Measurements from ENCODE around the gene NTSR2. TPM values are rescaled to one million over a fixed set of nuclear protein-coding genes. Genes with fewer than 3 reads are reported as not detected.

Gene NTSR2
- polyA plus RNA-seq, 1 experiment, result not detected

DNA sequence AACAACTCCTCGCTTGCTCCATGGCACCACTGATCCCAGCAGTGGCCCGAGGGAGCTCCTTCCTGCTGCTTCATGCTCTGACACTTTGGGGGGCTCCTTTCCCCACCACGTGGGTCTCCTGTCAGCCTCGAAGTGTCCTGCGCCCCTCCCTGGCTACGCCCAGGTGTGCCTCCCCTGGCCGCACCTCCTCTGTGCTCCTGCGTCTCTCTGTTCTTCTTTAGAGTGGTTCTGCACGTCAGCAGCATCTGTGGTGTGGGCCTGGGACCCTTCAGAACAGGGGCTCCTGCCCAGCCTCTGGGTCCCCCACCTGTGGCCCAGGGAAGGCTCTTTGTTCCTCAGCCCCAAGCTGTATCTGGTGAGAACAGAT lies 26.7 kb upstream of the NTSR2 start:
- no peak for DNase-seq (ENCODE audit: low read depth, low spot score)
- Histone ChIP-seq H3K9me3 (ENCODE audit: control insufficient read depth, insufficient read depth, low read length) (no peaks in the 10 kb centered on the region), H3K27me3 (ENCODE audit: control insufficient read depth, insufficient read depth, low read length) (no peaks in the 10 kb centered on the region), H3K27ac (ENCODE audit: low read depth, low read length) (no peak overlapping the region), H3K4me3 (ENCODE audit: low read depth, low read length) (no peak overlapping the region)
- ChIA-PET CTCF (interaction anchor here (0.6 to 11.4 kb wide), 6 partner anchors 9 to 86 kb away, joined by 3 to 204 read pairs (median 6); no protein-coding TSS in a partner anchor), POLR2A (interaction anchor here (0.8 to 1.0 kb wide), 2 partner anchors 11 to 47 kb away, joined by 3 to 4 read pairs; no protein-coding TSS in a partner anchor)
- TF ChIP-seq, protein P1, sequence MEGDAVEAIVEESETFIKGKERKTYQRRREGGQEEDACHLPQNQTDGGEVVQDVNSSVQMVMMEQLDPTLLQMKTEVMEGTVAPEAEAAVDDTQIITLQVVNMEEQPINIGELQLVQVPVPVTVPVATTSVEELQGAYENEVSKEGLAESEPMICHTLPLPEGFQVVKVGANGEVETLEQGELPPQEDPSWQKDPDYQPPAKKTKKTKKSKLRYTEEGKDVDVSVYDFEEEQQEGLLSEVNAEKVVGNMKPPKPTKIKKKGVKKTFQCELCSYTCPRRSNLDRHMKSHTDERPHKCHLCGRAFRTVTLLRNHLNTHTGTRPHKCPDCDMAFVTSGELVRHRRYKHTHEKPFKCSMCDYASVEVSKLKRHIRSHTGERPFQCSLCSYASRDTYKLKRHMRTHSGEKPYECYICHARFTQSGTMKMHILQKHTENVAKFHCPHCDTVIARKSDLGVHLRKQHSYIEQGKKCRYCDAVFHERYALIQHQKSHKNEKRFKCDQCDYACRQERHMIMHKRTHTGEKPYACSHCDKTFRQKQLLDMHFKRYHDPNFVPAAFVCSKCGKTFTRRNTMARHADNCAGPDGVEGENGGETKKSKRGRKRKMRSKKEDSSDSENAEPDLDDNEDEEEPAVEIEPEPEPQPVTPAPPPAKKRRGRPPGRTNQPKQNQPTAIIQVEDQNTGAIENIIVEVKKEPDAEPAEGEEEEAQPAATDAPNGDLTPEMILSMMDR (IDR thresholded peaks at IDR 0.05; ENCODE audit: low read depth, low read length), result no peak

DNA sequence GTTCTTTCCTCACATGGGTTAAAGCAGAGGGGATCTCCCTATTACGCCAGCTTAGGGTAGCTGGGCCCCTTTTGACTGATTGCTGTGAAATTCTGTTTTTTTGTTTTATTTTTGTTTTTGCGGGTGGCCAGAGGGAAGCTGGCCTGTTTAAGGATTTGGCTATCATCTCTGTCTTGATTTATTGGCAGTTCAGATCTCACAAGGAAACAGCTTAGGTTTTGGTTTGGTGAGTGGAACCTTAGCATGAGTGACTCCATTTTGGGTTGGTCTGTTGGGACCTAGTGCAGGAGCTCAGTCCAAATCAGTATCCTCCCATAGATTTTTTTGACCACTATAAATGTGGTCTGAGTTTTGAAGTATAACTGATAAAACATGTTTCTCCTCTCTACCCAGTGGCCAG lies 25.6 kb upstream of the NTSR2 start:
- Histone ChIP-seq H3K9me3 (ENCODE audit: control insufficient read depth, insufficient read depth, low read length) (no peaks in the 10 kb centered on the region), H3K27me3 (ENCODE audit: control insufficient read depth, insufficient read depth, low read length) (no peaks in the 10 kb centered on the region), H3K4me3 (ENCODE audit: low read depth, low read length) (no peak overlapping the region), H3K27ac (ENCODE audit: low read depth, low read length) (no peak overlapping the region)
- TF ChIP-seq, protein P1 (IDR thresholded peaks at IDR 0.05; ENCODE audit: low read depth, low read length), result no peak
- ChIA-PET CTCF (interaction anchor here (0.7 to 11.4 kb wide), 2 partner anchors 14 to 87 kb away, joined by 7 to 204 read pairs; no protein-coding TSS in a partner anchor), POLR2A (no interaction called here)
- no peak for DNase-seq (ENCODE audit: low read depth, low spot score)

DNA sequence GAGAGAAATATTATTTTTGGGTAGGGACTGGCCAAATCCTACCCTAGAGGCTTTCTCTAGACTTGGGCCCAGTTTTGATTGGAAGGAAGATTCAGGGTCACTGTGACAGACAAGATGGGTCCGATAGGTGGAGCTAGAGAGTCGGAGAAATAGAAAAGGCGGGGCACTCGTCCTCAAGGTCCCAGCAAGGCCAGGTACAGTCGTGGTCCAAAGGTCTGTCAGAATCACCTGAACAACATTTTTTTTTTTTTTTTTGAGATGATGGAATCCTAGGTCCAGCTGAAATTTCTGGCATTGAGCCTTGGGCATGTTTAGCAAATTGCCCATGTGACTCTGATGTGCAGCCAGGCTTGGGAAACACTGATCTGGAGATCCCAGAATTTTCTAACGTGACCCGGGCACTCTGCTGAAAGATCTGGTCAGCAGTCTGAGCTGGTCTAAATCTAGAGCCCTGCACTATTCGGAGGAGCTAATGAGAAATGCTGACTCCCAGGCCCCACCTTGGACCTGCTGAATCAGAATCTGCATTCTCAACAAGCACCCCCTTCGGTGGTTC lies 23.0 kb upstream of the NTSR2 start:
- Histone ChIP-seq H3K9me3 (ENCODE audit: control insufficient read depth, insufficient read depth, low read length) (no peaks in the 10 kb centered on the region), H3K27ac (ENCODE audit: low read depth, low read length) (no peak overlapping the region), H3K27me3 (ENCODE audit: control insufficient read depth, insufficient read depth, low read length) (no peaks in the 10 kb centered on the region), H3K4me3 (ENCODE audit: low read depth, low read length) (no peak overlapping the region)
- TF ChIP-seq, protein P1 (IDR thresholded peaks at IDR 0.05; ENCODE audit: low read depth, low read length), result peak; percentile 90
- ChIA-PET CTCF (interaction anchor here (0.6 to 11.4 kb wide), 39 partner anchors 11 to 1240 kb away, joined by 3 to 204 read pairs (median 5); partner anchors contain the start of gene NTSR2), POLR2A (interaction anchor here (1.0 to 1.2 kb wide), 2 partner anchors 11 to 28 kb away, joined by 3 read pairs; no protein-coding TSS in a partner anchor)
- DNase-seq (ENCODE audit: low read depth, low spot score), result no peak

DNA sequence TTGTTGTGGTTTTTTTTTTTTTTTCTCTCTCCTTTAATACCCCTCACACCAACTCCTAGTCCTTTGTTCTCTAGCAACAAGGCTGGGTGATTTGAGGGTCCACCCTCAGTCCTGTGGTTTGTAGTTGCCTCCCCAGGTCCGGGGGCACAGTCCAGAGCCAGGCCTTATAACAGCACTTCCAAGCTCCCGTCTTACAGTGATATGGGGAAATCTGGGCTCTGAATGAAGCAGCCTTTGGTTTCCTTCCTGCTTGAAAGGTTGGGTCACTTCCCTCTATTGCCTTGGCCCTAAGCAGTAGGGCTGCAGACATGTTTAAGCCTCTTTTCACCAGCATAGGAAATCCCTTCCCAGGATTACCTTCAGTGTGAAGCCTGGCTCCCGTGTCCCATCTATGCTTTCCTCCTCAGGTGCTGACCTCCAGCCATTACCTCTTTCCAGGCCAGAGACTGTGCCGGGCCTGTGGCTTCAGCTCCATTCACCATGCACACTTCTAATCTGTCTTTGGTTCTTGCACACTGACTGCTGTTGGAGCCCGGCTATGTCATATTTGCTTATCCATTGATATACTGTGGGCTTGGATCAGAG lies 21.2 kb upstream of the NTSR2 start:
- CTCF ChIA-PET, result interaction anchor here (1.2 to 11.4 kb wide), 4 partner anchors 7 to 92 kb away, joined by 3 to 204 read pairs (median 4); no protein-coding TSS in a partner anchor
- peaks cover 3% of the 10 kb centered on the region for H3K27me3 ChIP-seq (ENCODE audit: control insufficient read depth, insufficient read depth, low read length)
- no peak overlapping the region for H3K27ac ChIP-seq (ENCODE audit: low read depth, low read length)
- no peak overlapping the region for H3K4me3 ChIP-seq (ENCODE audit: low read depth, low read length)
- TF ChIP-seq, protein P1 (IDR thresholded peaks at IDR 0.05; ENCODE audit: low read depth, low read length), result no peak
- no peak for DNase-seq (ENCODE audit: low read depth, low spot score)
- H3K9me3 ChIP-seq (ENCODE audit: control insufficient read depth, insufficient read depth, low read length), result no peaks in the 10 kb centered on the region
- POLR2A ChIA-PET, result no interaction called here

All from AG04450 (cell line).